H9 (cell line): Measurements from ENCODE around the gene SLC19A1. TPM values are rescaled to one million over a fixed set of nuclear protein-coding genes. Genes with fewer than 3 reads are reported as not detected.

ENCODE experiments used
- DNase-seq: peaks from one replicate; pipeline ENCODE4 v3.0.0-alpha.2; 2017
- H2AFZ ChIP-seq: one replicate; pipeline ENCODE4 v1.6.1; 2013; ENCODE audit warnings: mild to moderate bottlenecking, low read length, control low read depth, moderate library complexity
- H2AK5ac ChIP-seq: 2 replicates; pipeline ENCODE4 v1.6.1; 2013; ENCODE audit warnings: low read length, control low read depth, mixed read lengths; ENCODE audit not compliant: insufficient read length
- H2BK120ac ChIP-seq: one replicate; pipeline ENCODE4 v1.6.1; 2013; ENCODE audit warnings: low read depth, mild to moderate bottlenecking, low read length, control low read depth, inconsistent platforms; ENCODE audit not compliant: poor library complexity, severe bottlenecking
- H2BK12ac ChIP-seq: 2 replicates; pipeline ENCODE4 v1.6.1; 2013; ENCODE audit warnings: low read length, control low read depth, mixed read lengths, low read depth; ENCODE audit not compliant: insufficient read length
- H2BK15ac ChIP-seq: 2 replicates; pipeline ENCODE4 v1.6.1; 2013; ENCODE audit warnings: low read depth, low read length, control low read depth
- H2BK20ac ChIP-seq: one replicate; pipeline ENCODE4 v1.6.1; 2013; ENCODE audit warnings: low read depth, mild to moderate bottlenecking, low read length, control low read depth, inconsistent platforms; ENCODE audit not compliant: poor library complexity, severe bottlenecking
- H2BK5ac ChIP-seq: 2 replicates; pipeline ENCODE4 v1.6.1; 2013; ENCODE audit warnings: low read length, control low read depth, mixed read lengths; ENCODE audit not compliant: insufficient read length
- H3K14ac ChIP-seq: 2 replicates; pipeline ENCODE4 v1.6.1; 2013; ENCODE audit warnings: low read length, control low read depth; ENCODE audit not compliant: insufficient read depth
- H3K18ac ChIP-seq: 2 replicates; pipeline ENCODE4 v1.6.1; 2013; ENCODE audit warnings: low read depth, mild to moderate bottlenecking, mixed read lengths, low read length, control low read depth; ENCODE audit not compliant: insufficient read length
- H3K23ac ChIP-seq: 2 replicates; pipeline ENCODE4 v1.6.1; 2013; ENCODE audit warnings: low read length, control low read depth, mixed read lengths, low read depth; ENCODE audit not compliant: insufficient read length
- H3K23me2 ChIP-seq: 2 replicates; pipeline ENCODE4 v1.6.1; 2013; ENCODE audit warnings: low read depth, mild to moderate bottlenecking, mixed read lengths, low read length, control low read depth; ENCODE audit not compliant: insufficient read length, poor library complexity, severe bottlenecking
- H3K27ac ChIP-seq: 2 replicates; pipeline ENCODE4 v1.5.1; 2013; ENCODE audit warnings: low read length, control low read depth, mixed read lengths, low read depth; ENCODE audit not compliant: insufficient read length
- H3K27me3 ChIP-seq: 2 replicates; pipeline ENCODE4 v1.6.1; 2013; ENCODE audit warnings: low read length, control low read depth, inconsistent platforms; ENCODE audit not compliant: insufficient read depth
- H3K4ac ChIP-seq: 2 replicates; pipeline ENCODE4 v1.6.1; 2013; ENCODE audit warnings: low read depth, mild to moderate bottlenecking, control low read depth, inconsistent platforms, low read length, moderate library complexity
- H3K4me1 ChIP-seq: 2 replicates; pipeline ENCODE4 v1.6.1; 2013; ENCODE audit warnings: low read length, control low read depth, inconsistent platforms; ENCODE audit not compliant: insufficient read depth
- H3K4me2 ChIP-seq: 2 replicates; pipeline ENCODE4 v1.6.1; 2013; ENCODE audit warnings: low read length, control low read depth, mixed read lengths; ENCODE audit not compliant: insufficient read length, insufficient read depth
- H3K56ac ChIP-seq: 2 replicates; pipeline ENCODE4 v1.6.1; 2013; ENCODE audit warnings: low read depth, mild to moderate bottlenecking, mixed read lengths, low read length, control low read depth; ENCODE audit not compliant: insufficient read length
- H3K79me1 ChIP-seq: 2 replicates; pipeline ENCODE4 v1.6.1; 2013; ENCODE audit warnings: low read depth, mild to moderate bottlenecking, moderate library complexity, low read length, control low read depth, inconsistent platforms; ENCODE audit not compliant: insufficient read depth, poor library complexity, severe bottlenecking
- H3K79me2 ChIP-seq: 2 replicates; pipeline ENCODE4 v1.6.1; 2013; ENCODE audit warnings: low read length, control low read depth, inconsistent platforms; ENCODE audit not compliant: insufficient read depth
- H3K9ac ChIP-seq: 2 replicates; pipeline ENCODE4 v1.6.1; 2013; ENCODE audit warnings: low read length, control low read depth, mixed read lengths; ENCODE audit not compliant: insufficient read length; ENCODE audit errors: extremely low read depth
- H3K9me3 ChIP-seq: one replicate; pipeline ENCODE4 v1.6.1; 2013; ENCODE audit warnings: low read depth, low read length, inconsistent platforms; ENCODE audit not compliant: control insufficient read depth
- H3T11ph ChIP-seq: one replicate; pipeline ENCODE4 v1.6.1; 2013; ENCODE audit warnings: mild to moderate bottlenecking, low read length, control low read depth, inconsistent platforms
- H4K20me1 ChIP-seq: one replicate; pipeline ENCODE4 v1.6.1; 2013; ENCODE audit not compliant: control insufficient read depth, insufficient read length, insufficient read depth
- H4K5ac ChIP-seq: 2 replicates; pipeline ENCODE4 v1.6.1; 2013; ENCODE audit warnings: low read depth, mild to moderate bottlenecking, mixed read lengths, low read length, control low read depth; ENCODE audit not compliant: insufficient read length
- H4K8ac ChIP-seq: replicated peaks from 2 replicates; pipeline ENCODE4 v1.6.1; 2013; ENCODE audit warnings: low read length, control low read depth, mixed read lengths, low read depth; ENCODE audit not compliant: insufficient read length
- H4K91ac ChIP-seq: 2 replicates; pipeline ENCODE4 v1.6.1; 2013; ENCODE audit warnings: low read depth, mild to moderate bottlenecking, moderate library complexity, mixed read lengths, low read length, control low read depth; ENCODE audit not compliant: insufficient read length
- H3K27ac Mint-ChIP-seq, 3 experiments: 2 replicates in 2 of 3; 3 replicates in 1 of 3; pipeline ENCODE4 v1.8.0; 2020 to 2021; ENCODE audit warnings: mixed read lengths in 3 of 3, mild to moderate bottlenecking in 1 of 3, moderate library complexity in 1 of 3
- H3K27me3 Mint-ChIP-seq: 2 replicates; pipeline ENCODE4 v1.8.0; 2021; ENCODE audit warnings: low read depth, mild to moderate bottlenecking, moderate library complexity, mixed read lengths
- H3K36me3 Mint-ChIP-seq, 3 experiments: 2 replicates in 2 of 3; 3 replicates in 1 of 3; pipeline ENCODE4 v1.8.0; 2020 to 2021; ENCODE audit warnings: low read depth in 3 of 3, mixed read lengths in 3 of 3; ENCODE audit not compliant: insufficient read depth in 1 of 3
- H3K4me1 Mint-ChIP-seq, 2 experiments: 2 replicates each; pipeline ENCODE4 v1.8.0; 2020; ENCODE audit warnings: mixed read lengths in 2 of 2
- H3K4me3 Mint-ChIP-seq, 2 experiments: 2 replicates in 1 of 2; 3 replicates in 1 of 2; pipeline ENCODE4 v1.8.0; 2020 to 2021; ENCODE audit warnings: mild to moderate bottlenecking in 2 of 2, mixed read lengths in 2 of 2, moderate library complexity in 1 of 2
- H3K9me3 Mint-ChIP-seq, 2 experiments: 2 replicates in 1 of 2; 3 replicates in 1 of 2; pipeline ENCODE4 v1.8.0; 2020; ENCODE audit warnings: mild to moderate bottlenecking in 2 of 2, mixed read lengths in 2 of 2, moderate library complexity in 1 of 2
- CTCF ChIP-seq: fragments of 200-600 bp; sonication (generic); conservative IDR thresholded peaks from 3 replicates; pipeline ENCODE4 v1.8.0; 2021; ENCODE audit warnings: antibody characterized with exemption, mild to moderate bottlenecking
- WGBS: extraction: QIAGEN DNeasy Blood & Tissue Kit; methylation state at CpG from one replicate; pipeline ENCODE4 v1.1.7; 2013; ENCODE audit warnings: missing lambda C conversion rate, low lambda C conversion rate, mixed read lengths; ENCODE audit not compliant: insufficient read length; ENCODE audit errors: extremely low coverage; 5-methylcytosine and 5-hydroxymethylcytosine counted together
- total RNA-seq: library from RNA; stranded (reverse); gene quantifications from 2 replicates; pipeline ENCODE4 v1.2.1, GENCODE V29; 2021

The SLC19A1 gene
- total RNA-seq, 1 experiment from 2014 or later = 32.4 TPM

- H3K14ac ChIP-seq = no peak overlapping the region
- peaks cover 2 to 37% (median 19%) of the 10 kb centered on the region in 3 experiments; a peak in 6 of 7 replicates for H3K36me3 Mint-ChIP-seq
- H2BK15ac ChIP-seq = no peak overlapping the region
- no peak overlapping the region for H3K4ac ChIP-seq
- no peak for TF ChIP-seq CTCF
- H2BK20ac ChIP-seq = no peak overlapping the region
- peaks cover 18% of the 10 kb centered on the region for H3K79me1 ChIP-seq
- no peaks in the 10 kb centered on the region for H3K27me3 Mint-ChIP-seq
- H3K27ac Mint-ChIP-seq = no peak overlapping the region
- peaks cover 8 to 14% of the 10 kb centered on the region in 2 experiments; a peak in 3 of 4 replicates for H3K4me1 Mint-ChIP-seq
- no peaks in the 10 kb centered on the region for H3K27me3 ChIP-seq
- no peak overlapping the region for H2AFZ ChIP-seq
- H2AK5ac ChIP-seq = no peak overlapping the region
- no peak overlapping the region for H3K23ac ChIP-seq
- no peak overlapping the region for H4K5ac ChIP-seq
- no peaks in the 10 kb centered on the region for H3K4me1 ChIP-seq
- H3K9ac ChIP-seq = no peak overlapping the region
- H3K23me2 ChIP-seq = no peaks in the 10 kb centered on the region
- no peak overlapping the region for H4K8ac ChIP-seq
- DNase-seq = no peak
- H3K4me3 Mint-ChIP-seq = no peak overlapping the region
- no peak overlapping the region for H2BK120ac ChIP-seq
- no peaks in the 10 kb centered on the region for H3K9me3 Mint-ChIP-seq
- H3K79me2 ChIP-seq = peaks cover 11% of the 10 kb centered on the region; the same call in 1 of the 2 replicates
- no peaks in the 10 kb centered on the region for H4K20me1 ChIP-seq
- H4K91ac ChIP-seq = no peak overlapping the region
- WGBS = no CpG with 5 or more reads among the region's 45 CpGs
- H2BK12ac ChIP-seq = no peak overlapping the region
- H3K18ac ChIP-seq = no peak overlapping the region
- H3T11ph ChIP-seq = no peak overlapping the region
- H3K4me2 ChIP-seq = no peak overlapping the region
- no peak overlapping the region for H3K27ac ChIP-seq
- H3K9me3 ChIP-seq = no peaks in the 10 kb centered on the region
- H3K56ac ChIP-seq = no peak overlapping the region
- no peak overlapping the region for H2BK5ac ChIP-seq
Measured at GRCh38 chr21:45468051-45468970, 73.9 kb downstream of the SLC19A1 start.
